Type B pancreatic cell (in vitro differentiated cells): Measurements from ENCODE around the gene OSBPL2. TPM values are rescaled to one million over a fixed set of nuclear protein-coding genes. Genes with fewer than 3 reads are reported as not detected.

Experiments used
- DNase-seq: peaks from one replicate; pipeline ENCODE4 v3.0.0; 2021; ENCODE audit warnings: mixed read lengths; ENCODE audit not compliant: unreplicated experiment; ENCODE audit errors: extremely low spot score
- H3K27ac Mint-ChIP-seq: 2 replicates; pipeline ENCODE4 v1.8.0; 2021; ENCODE audit warnings: mild to moderate bottlenecking, mixed read lengths
- H3K27me3 Mint-ChIP-seq: 2 replicates; pipeline ENCODE4 v1.8.0; 2021; ENCODE audit warnings: mixed read lengths
- H3K36me3 Mint-ChIP-seq: 2 replicates; pipeline ENCODE4 v1.8.0; 2021; ENCODE audit warnings: mixed read lengths
- H3K4me1 Mint-ChIP-seq: one replicate; pipeline ENCODE4 v1.8.0; 2021; ENCODE audit warnings: mixed read lengths; ENCODE audit not compliant: unreplicated experiment
- H3K4me3 Mint-ChIP-seq: 2 replicates; pipeline ENCODE4 v1.8.0; 2021; ENCODE audit warnings: mild to moderate bottlenecking, mixed read lengths
- H3K9me3 Mint-ChIP-seq: 2 replicates; pipeline ENCODE4 v1.8.0; 2021; ENCODE audit warnings: mixed read lengths
- total RNA-seq: library from RNA; stranded (reverse); gene quantifications from 2 replicates; pipeline ENCODE4 v1.2.1, GENCODE V29; 2021; ENCODE audit warnings: low replicate concordance
- TF ChIP-seq, protein P1 (sequence below): fragments of 200-600 bp; sonication (generic); conservative IDR thresholded peaks from 2 replicates; pipeline ENCODE4 v1.5.0; 2021; ENCODE audit warnings: antibody characterized with exemption, mild to moderate bottlenecking

OSBPL2 gene
- total RNA-seq, 1 donor from 2014 or later, result 43.7 TPM

DNA sequence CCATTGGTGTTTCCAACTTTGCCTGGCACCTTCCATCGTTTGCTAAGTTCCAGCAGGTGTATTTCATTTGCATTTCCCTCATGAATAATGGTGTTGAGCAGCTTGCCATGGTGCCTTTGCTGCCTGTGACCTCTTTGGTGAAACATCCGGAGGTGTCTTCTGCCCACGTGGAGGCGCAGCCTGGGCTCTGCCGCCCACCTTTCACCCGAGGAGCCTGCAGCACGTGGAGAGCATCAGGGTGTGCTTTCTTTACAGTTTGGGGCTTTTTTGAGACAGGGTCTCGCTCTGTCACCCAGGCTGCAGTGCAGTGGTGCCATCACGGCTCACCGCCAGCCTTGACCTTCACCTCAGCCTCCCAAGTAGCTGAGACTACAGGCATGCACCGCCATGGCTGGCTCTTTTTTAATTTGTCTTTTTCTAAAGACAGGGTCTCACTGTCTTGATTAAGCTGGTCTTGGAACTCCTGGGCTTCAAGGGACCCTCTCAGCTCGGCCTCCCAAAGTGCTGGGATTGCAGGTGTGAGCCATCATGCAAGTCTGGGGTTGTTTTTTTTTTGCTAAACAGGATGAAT is 61.4 kb downstream of the OSBPL2 start:
- no peak for DNase-seq
- no peaks in the 10 kb centered on the region for H3K27me3 Mint-ChIP-seq
- H3K4me1 Mint-ChIP-seq, result no peaks in the 10 kb centered on the region
- TF ChIP-seq, protein P1, sequence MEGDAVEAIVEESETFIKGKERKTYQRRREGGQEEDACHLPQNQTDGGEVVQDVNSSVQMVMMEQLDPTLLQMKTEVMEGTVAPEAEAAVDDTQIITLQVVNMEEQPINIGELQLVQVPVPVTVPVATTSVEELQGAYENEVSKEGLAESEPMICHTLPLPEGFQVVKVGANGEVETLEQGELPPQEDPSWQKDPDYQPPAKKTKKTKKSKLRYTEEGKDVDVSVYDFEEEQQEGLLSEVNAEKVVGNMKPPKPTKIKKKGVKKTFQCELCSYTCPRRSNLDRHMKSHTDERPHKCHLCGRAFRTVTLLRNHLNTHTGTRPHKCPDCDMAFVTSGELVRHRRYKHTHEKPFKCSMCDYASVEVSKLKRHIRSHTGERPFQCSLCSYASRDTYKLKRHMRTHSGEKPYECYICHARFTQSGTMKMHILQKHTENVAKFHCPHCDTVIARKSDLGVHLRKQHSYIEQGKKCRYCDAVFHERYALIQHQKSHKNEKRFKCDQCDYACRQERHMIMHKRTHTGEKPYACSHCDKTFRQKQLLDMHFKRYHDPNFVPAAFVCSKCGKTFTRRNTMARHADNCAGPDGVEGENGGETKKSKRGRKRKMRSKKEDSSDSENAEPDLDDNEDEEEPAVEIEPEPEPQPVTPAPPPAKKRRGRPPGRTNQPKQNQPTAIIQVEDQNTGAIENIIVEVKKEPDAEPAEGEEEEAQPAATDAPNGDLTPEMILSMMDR, result no peak
- H3K4me3 Mint-ChIP-seq, result no peak overlapping the region
- H3K27ac Mint-ChIP-seq, result no peak overlapping the region
- H3K36me3 Mint-ChIP-seq, result no peaks in the 10 kb centered on the region
- no peaks in the 10 kb centered on the region for H3K9me3 Mint-ChIP-seq

DNA sequence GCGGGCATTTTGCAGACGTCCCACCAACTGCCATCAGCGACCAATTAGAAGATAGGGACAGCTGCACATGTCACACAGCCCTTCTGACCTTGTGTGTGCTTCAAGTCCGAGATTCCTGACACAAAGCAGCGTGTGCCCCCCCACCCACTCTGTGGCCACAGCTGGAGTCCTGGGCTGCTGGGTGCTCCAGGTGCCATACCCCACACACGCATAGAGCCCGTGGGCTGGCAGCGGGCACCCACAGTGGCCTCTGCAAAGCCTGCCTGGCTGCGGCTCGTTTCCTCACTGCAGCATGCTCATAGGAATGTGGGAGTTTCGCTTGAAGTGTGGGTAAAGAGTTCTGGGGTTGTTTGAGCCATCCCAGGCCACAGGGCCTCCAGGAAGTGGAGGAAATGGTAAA is 62.0 kb downstream of the OSBPL2 start:
- H3K27ac Mint-ChIP-seq, result no peak overlapping the region
- H3K27me3 Mint-ChIP-seq, result no peaks in the 10 kb centered on the region
- H3K36me3 Mint-ChIP-seq, result no peaks in the 10 kb centered on the region
- H3K4me3 Mint-ChIP-seq, result no peak overlapping the region
- no peak for DNase-seq
- TF ChIP-seq, protein P1, result no peak
- no peaks in the 10 kb centered on the region for H3K4me1 Mint-ChIP-seq
- H3K9me3 Mint-ChIP-seq, result no peaks in the 10 kb centered on the region

DNA sequence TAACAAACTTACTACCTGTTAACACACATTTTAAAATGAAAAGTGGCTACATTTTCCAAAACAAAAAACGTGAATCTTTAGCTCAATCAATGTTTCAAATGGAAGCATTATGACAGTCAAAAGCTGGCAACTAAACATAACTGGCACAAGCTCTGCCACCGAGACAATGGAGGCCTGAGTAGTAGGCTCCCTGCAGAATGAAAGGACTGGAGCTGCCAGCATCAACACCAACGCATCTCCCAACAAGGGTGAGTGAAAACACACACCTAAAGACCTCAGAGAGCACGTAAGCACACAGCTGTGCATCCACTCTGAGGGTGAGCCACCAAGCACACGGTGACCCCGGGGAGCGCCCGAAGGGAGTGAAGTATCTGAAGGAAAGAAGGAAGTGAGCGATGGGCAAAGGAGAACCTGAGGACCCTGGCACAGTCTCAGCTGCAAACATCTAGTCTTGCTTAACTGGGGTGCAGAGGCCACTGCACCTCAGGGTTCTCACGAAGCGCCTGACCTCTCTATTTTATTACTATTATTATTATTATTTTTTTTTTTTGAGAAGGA is 62.9 kb downstream of the OSBPL2 start:
- Mint-ChIP-seq H3K36me3 (peaks cover 3% of the 10 kb centered on the region), H3K4me1 (no peaks in the 10 kb centered on the region), H3K9me3 (no peaks in the 10 kb centered on the region), H3K27me3 (no peaks in the 10 kb centered on the region), H3K27ac (peak overlapping the region; percentile 70), H3K4me3 (peak overlapping the region; percentile 74)
- DNase-seq, result no peak
- TF ChIP-seq, protein P1, result no peak

DNA sequence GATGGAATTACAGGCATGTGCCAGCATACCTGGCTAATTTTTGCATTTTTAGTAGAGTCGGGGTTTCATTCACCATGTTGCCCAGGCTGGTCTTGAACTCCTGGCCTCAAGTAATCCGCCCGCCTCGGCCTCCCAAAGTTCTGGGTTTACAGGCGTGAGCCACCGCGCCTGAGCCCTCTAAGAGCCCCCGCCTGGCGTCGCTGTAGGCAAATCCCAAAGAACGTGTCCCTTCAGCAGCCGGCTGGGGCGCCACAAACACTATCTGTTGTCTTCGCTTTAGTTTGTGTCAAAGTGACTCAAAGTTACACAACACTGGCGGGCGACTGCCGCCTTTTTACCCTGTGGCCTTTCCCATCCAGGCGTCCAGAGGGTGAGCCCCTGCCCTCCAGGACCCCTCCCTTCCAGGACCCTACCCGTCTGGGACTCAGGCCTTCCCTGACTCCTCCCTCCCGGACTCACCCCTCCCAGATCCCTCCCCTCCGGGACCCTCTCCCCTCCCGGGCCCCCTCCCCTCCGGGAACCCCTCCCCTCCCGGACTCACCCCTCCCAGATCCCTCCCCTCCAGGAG is 63.5 kb downstream of the OSBPL2 start:
- Mint-ChIP-seq H3K36me3 (peaks cover 3% of the 10 kb centered on the region), H3K4me1 (no peaks in the 10 kb centered on the region), H3K9me3 (no peaks in the 10 kb centered on the region), H3K27ac (peak overlapping the region; percentile 99), H3K27me3 (no peaks in the 10 kb centered on the region), H3K4me3 (peak overlapping the region; percentile 93)
- peak; percentile 87 for DNase-seq
- TF ChIP-seq, protein P1, result peak; percentile 84

DNA sequence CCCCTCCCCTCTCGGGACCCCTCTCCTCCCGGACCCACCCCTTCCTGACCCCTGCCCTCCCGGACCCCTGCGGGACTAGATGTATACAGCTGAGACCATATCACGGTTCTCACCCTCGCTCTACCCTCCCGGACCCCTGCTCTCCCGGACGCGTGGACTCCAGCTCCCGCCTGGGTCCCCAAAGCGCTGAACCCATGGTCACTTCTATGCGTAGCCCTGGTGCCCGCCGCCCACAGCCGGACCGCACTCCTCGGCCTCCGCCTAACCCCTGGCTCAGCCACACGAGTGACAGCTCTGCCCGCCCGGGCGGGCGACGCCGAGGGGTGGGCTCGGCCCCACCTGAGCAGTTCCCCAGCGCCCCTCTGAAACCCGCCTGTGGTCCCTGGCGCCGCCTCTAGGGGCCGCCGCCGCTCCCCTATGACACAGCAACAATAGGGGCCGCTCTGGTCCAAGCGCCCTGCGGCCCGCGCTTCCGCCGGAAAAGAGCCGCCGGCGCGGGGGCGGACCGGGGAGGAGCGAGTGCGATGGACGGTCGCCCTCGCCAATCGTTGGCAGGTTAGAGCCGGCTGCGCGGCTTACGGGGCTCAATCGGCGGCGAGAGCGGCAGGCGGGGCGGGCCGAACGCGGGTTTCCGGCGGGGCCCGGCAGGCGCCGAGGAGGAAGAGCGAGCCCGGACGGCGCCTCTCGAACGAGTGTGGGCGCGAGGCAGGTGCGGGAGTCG is 64.2 kb downstream of the OSBPL2 start, which contains the start of gene ADRM1:
ADRM1 (plus strand) TSS at position 657 of the 721 bp plus-strand sequence. CDS start 572 bp downstream, outside the sequence.
- no peaks in the 10 kb centered on the region for H3K27me3 Mint-ChIP-seq
- DNase-seq, result peak; percentile 99
- TF ChIP-seq, protein P1, result peak; percentile 89
- H3K36me3 Mint-ChIP-seq, result peaks cover 3% of the 10 kb centered on the region
- H3K4me1 Mint-ChIP-seq, result no peaks in the 10 kb centered on the region
- peak within 1 kb of the TSS; percentile 96 for H3K4me3 Mint-ChIP-seq
- peak within 1 kb of the TSS; percentile 99 for H3K27ac Mint-ChIP-seq
- no peaks in the 10 kb centered on the region for H3K9me3 Mint-ChIP-seq
